Measurements from ENCODE around the gene MAN2B2.

MAN2B2 gene

DNA sequence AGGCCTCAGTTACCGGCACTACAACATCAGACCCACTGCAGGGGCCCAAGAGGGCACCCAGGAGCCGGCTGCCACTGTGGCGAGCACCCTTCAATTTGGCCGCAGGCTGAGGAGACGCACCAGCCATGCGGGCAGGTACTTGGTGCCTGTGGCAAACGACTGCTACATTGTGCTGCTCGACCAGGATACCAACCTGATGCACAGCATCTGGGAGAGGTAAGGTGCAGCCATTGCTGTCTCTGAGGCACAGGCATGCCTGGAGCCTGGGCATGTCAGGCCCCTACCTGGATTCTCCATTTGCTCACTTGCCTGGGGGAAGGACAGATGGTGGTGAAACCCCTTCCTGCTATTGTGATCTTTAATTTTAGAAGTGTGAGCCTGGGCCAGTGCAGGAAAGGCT, 30.1 kb downstream of the MAN2B2 start:
- Histone ChIP-seq H3K36me3 (ENCODE audit: insufficient read depth, low read length) (no peaks in the 10 kb centered on the region), H3K4me1 (ENCODE audit: insufficient read depth, low read length) (peaks cover 6% of the 10 kb centered on the region; the same call in 1 of the 2 replicates), H3K9ac (ENCODE audit: low read depth, low read length) (no peak overlapping the region), H3K9me3 (ENCODE audit: control insufficient read depth, insufficient read depth, low read length) (no peaks in the 10 kb centered on the region)

GRCh38 chr4:6605605-6606004, 30.6 kb downstream of the MAN2B2 start:
- H3K4me1 ChIP-seq (ENCODE audit: insufficient read depth, low read length), result peaks cover 6% of the 10 kb centered on the region; the same call in 1 of the 2 replicates
- H3K9ac ChIP-seq (ENCODE audit: low read depth, low read length), result no peak overlapping the region
- H3K9me3 ChIP-seq (ENCODE audit: control insufficient read depth, insufficient read depth, low read length), result no peaks in the 10 kb centered on the region
- no peaks in the 10 kb centered on the region for H3K36me3 ChIP-seq (ENCODE audit: insufficient read depth, low read length)

- no peak overlapping the region for H3K9ac ChIP-seq (ENCODE audit: low read depth, low read length)
- H3K36me3 ChIP-seq (ENCODE audit: insufficient read depth, low read length), result no peaks in the 10 kb centered on the region
- peaks cover 6% of the 10 kb centered on the region; the same call in 1 of the 2 replicates for H3K4me1 ChIP-seq (ENCODE audit: insufficient read depth, low read length)
- no peaks in the 10 kb centered on the region for H3K9me3 ChIP-seq (ENCODE audit: control insufficient read depth, insufficient read depth, low read length)
Observed at GRCh38 chr4:6606465-6607235, 31.7 kb downstream of the MAN2B2 start.

DNA sequence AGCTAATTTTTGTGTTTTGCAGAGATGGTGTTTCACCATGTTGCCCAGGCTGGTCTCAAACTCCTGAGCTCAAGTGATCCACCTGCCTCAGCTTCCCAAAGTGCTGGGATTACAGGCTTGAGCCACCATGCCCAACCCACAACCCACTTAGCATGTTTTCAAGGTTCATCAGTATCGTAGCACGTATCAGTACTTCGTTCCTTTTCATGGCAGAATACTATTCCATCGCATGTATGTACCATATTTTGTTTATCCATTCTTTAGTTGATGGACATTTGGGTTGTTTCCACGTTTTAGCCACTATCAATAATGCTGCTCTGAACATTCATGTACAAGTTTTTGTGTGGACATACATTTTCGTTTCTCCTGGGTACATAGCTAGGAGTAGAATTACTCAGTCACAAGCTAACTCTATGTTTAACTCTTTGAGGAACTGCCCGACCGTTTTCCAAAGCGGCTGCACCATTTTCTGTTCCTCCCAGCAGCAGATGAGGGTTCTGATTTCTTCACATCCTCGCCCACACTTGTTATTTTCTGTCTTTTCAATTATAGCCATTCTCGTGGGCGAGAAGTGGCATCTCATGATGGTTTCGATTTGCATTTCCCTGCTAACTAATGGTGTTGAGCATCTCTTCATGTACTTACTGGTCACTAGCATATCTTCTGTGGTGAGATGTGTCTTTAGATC, 32.5 kb downstream of the MAN2B2 start:
- no peak overlapping the region for H3K9ac ChIP-seq (ENCODE audit: low read depth, low read length)
- peaks cover 6% of the 10 kb centered on the region; the same call in 1 of the 2 replicates for H3K4me1 ChIP-seq (ENCODE audit: insufficient read depth, low read length)
- H3K9me3 ChIP-seq (ENCODE audit: control insufficient read depth, insufficient read depth, low read length), result no peaks in the 10 kb centered on the region
- no peaks in the 10 kb centered on the region for H3K36me3 ChIP-seq (ENCODE audit: insufficient read depth, low read length)

DNA sequence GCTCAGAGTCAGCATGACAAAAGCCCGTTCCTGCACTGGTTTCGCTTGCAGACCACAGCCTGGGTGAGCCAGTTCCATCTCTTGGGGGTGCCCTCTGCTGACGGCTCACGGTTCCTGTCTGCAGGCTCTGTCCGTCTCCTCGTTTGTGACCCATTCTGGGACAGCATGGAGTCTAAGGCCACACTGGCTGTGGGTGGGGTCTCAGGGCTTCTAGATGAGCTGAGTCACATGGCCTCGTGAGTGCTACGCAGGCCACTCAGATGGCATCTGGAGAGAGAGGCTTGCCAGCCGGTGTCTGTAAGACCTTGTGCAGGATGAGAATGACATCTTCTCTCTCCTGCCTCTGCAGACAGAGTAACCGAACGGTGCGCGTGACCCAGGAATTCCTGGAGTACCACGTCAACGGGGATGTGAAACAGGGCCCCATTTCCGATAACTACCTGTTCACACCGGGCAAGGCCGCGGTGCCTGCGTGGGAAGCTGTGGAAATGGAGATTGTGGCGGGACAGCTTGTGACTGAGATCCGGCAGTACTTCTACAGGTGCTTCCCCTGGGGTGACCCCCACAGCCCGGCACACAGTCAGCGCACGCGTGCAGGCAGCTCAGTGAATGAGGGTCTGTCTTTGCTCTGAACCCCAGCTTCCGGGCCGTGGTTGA, 33.9 kb downstream of the MAN2B2 start:
- Histone ChIP-seq H3K4me1 (ENCODE audit: insufficient read depth, low read length) (peaks cover 6% of the 10 kb centered on the region; the same call in 1 of the 2 replicates), H3K9ac (ENCODE audit: low read depth, low read length) (no peak overlapping the region), H3K9me3 (ENCODE audit: control insufficient read depth, insufficient read depth, low read length) (no peaks in the 10 kb centered on the region), H3K36me3 (ENCODE audit: insufficient read depth, low read length) (no peaks in the 10 kb centered on the region)

GRCh38 chr4:6609415-6610079, 34.6 kb downstream of the MAN2B2 start:
- H3K9me3 ChIP-seq (ENCODE audit: control insufficient read depth, insufficient read depth, low read length), result no peaks in the 10 kb centered on the region
- no peak overlapping the region for H3K9ac ChIP-seq (ENCODE audit: low read depth, low read length)
- no peaks in the 10 kb centered on the region for H3K36me3 ChIP-seq (ENCODE audit: insufficient read depth, low read length)
- peaks cover 6% of the 10 kb centered on the region; the same call in 1 of the 2 replicates for H3K4me1 ChIP-seq (ENCODE audit: insufficient read depth, low read length)

- peaks cover 6% of the 10 kb centered on the region; the same call in 1 of the 2 replicates for H3K4me1 ChIP-seq (ENCODE audit: insufficient read depth, low read length)
- no peaks in the 10 kb centered on the region for H3K9me3 ChIP-seq (ENCODE audit: control insufficient read depth, insufficient read depth, low read length)
- H3K9ac ChIP-seq (ENCODE audit: low read depth, low read length), result no peak overlapping the region
- H3K36me3 ChIP-seq (ENCODE audit: insufficient read depth, low read length), result no peaks in the 10 kb centered on the region
Observed at GRCh38 chr4:6610856-6611430, 36.0 kb downstream of the MAN2B2 start.

- Histone ChIP-seq H3K36me3 (ENCODE audit: insufficient read depth, low read length) (no peaks in the 10 kb centered on the region), H3K4me1 (ENCODE audit: insufficient read depth, low read length) (peaks cover 6% of the 10 kb centered on the region; the same call in 1 of the 2 replicates)
Observed at GRCh38 chr4:6612961-6613675, 38.1 kb downstream of the MAN2B2 start.

GRCh38 chr4:6613676-6614651, 39.0 kb downstream of the MAN2B2 start:
- Histone ChIP-seq H3K4me1 (ENCODE audit: insufficient read depth, low read length) (peaks cover under 1% of the 10 kb centered on the region; the same call in 1 of the 2 replicates), H3K9me3 (ENCODE audit: control insufficient read depth, insufficient read depth, low read length) (no peaks in the 10 kb centered on the region), H3K36me3 (ENCODE audit: insufficient read depth, low read length) (no peaks in the 10 kb centered on the region), H3K9ac (ENCODE audit: low read depth, low read length) (no peak overlapping the region)

More at GRCh38 chr4:6612961-6613675, 38.1 kb downstream of the MAN2B2 start:
- no peak overlapping the region for H3K9ac ChIP-seq (ENCODE audit: low read depth, low read length)
- H3K9me3 ChIP-seq (ENCODE audit: control insufficient read depth, insufficient read depth, low read length), result no peaks in the 10 kb centered on the region

GRCh38 chr4:6614701-6615230, 39.8 kb downstream of the MAN2B2 start:
- Histone ChIP-seq H3K4me1 (ENCODE audit: insufficient read depth, low read length) (no peaks in the 10 kb centered on the region), H3K9ac (ENCODE audit: low read depth, low read length) (no peak overlapping the region), H3K9me3 (ENCODE audit: control insufficient read depth, insufficient read depth, low read length) (no peaks in the 10 kb centered on the region), H3K36me3 (ENCODE audit: insufficient read depth, low read length) (no peaks in the 10 kb centered on the region)

DNA sequence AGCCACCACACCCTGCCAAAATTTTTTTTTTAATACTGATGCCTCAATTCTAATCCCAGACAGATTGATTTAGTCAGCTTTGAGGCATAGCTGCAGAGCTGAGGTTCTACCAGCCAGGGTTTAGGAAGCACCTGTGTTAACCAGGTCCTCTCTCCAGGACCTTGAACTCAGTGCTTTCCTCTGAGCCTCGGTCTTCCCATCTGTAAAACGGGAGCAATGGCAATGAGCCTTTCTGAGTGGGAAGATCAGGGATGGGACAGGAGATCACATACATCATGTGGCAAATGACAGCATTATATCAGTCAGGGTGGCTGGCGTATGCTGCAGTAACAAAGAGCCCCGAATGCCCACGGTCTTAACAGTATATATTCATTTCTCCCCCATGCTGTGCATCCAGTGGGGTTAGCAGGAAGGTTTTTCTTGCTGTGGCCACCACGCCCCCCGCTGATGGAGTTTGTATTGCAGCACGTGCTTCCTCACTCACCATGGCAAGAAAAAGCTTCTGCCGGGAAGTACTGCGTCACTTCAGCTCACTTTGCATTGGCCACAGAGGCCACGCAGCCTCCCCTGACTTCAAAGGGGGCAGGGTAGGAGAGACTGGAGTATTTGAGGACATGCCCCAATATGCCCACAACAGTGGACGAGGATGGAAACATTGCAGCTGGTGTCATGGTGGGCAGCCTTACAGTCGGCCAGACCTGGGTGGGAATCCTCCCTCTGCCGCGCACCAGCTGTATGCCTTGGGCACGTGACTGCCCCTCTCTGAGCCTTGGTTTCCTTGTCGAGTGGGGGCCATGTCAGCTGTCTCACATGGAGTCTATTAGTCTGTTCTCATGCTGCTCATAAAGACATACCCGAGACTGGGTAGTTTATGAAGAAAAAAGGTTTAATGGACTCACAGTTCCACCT, 41.4 kb downstream of the MAN2B2 start:
- Histone ChIP-seq H3K9me3 (ENCODE audit: control insufficient read depth, insufficient read depth, low read length) (no peaks in the 10 kb centered on the region), H3K9ac (ENCODE audit: low read depth, low read length) (no peak overlapping the region), H3K36me3 (ENCODE audit: insufficient read depth, low read length) (no peaks in the 10 kb centered on the region), H3K4me1 (ENCODE audit: insufficient read depth, low read length) (no peaks in the 10 kb centered on the region)

- Histone ChIP-seq H3K4me1 (ENCODE audit: insufficient read depth, low read length) (no peaks in the 10 kb centered on the region), H3K9me3 (ENCODE audit: control insufficient read depth, insufficient read depth, low read length) (no peaks in the 10 kb centered on the region), H3K36me3 (ENCODE audit: insufficient read depth, low read length) (no peaks in the 10 kb centered on the region), H3K9ac (ENCODE audit: low read depth, low read length) (no peak overlapping the region)
Observed at GRCh38 chr4:6617246-6617645, 42.3 kb downstream of the MAN2B2 start.

All from ES-I3 (cell line).